ENCODE data around the gene PRRG2.
A peak's percentile ranks its signal among the peaks of the same experiment; 100 is the strongest.
"Not testable (repeated sequence)": the region's sequence is repeated elsewhere in the genome, so short reads cannot be mapped to it uniquely, and the experiment has no call there.

PRRG2 gene

DNA sequence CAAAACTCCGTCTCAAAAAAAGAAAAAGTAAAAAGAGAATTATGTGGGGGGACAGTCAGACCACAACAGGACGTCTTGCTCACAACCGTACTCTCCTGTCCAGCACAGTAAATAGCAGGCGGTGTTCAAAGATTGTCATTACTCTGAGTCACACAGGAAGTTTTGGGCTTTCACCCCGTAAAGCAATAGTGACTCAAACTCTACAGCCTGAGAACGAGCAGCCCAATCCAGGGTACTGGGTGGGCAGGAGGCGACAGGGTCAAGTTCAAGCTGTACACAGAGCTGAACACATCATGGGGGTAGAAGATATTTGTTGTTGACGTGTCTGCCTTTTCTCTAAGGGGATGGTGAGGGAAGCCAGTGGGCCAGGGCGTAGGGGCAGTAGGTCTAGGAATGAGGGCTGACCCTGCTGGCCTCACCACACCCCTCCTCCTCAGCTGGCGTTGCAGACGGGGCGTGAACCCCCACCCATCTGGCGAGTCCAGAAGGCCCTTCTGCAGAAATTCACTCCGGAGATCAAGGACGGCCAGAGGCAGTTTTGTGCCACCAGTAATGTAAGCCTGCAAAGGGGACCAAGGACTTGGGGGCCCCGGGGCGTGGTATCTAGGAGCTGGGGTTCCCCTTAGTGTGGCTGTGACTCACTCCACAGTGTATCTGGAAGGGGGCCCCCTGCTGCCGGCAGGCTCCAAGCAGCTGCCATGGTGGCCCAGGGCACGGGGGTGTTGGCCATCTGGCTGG, 33.1 kb downstream of the PRRG2 start:
- DNase-seq, result no peak

DNA sequence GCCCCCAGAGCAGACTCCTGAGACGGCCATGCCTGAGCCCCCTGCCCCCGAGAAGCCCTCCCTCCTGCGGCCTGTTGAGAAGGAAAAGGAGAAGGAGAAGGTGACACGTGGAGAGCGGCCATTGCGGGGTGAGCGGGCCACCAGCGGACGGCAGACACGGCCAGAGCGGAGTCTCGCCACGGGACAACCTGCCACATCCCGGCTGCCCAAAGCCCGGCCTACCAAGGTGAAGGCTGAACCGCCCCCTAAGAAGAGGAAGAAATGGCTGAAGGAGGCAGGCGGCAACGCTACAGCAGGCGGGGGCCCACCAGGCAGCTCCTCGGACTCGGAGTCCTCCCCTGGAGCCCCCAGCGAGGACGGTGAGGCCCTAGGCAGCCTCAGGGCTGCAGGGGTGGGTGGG, 34.7 kb downstream of the PRRG2 start:
- no peak for DNase-seq

- no peak for DNase-seq
These were observed 35.4 kb downstream of the PRRG2 start for GRCh38 chr19:49616532-49616931.

DNA sequence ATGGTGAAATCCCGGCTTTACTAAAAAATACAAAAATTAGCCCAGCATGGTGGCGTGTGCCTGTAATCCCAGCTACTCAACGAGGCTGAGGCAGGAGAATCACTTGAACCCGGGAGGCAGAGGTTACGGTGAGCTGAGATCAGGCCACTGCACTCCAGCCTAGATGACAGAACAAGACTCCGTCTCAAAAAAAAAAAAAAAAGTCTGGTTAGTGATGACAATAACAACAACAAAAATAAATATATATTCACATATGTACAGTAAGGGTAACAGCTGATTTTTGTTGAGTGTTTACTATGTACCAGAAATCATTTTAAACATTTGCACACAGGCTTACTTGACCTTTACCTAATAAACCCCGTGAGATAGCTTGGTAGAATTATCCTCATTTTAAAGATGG, 35.8 kb downstream of the PRRG2 start:
- DNase-seq, result no peak

DNA sequence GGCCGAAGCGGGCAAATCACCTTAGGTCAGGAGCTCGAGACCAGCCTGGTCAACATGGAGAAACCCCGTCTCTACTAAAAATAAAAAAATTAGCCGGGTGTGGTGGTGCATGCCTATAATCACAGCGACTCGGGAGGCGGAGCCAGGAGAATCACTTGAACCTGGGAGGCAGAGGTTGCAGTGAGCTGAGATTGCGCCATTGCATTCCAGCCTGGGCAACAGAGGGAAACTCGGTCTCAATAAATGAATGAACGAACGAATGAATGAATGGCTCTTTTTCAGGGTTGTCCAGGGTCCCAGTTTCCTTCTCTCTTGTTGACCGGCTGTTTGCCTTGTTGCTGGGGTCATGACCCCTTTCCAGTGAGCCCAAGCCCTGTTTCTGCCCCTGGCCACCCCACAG, 36.7 kb downstream of the PRRG2 start:
- DNase-seq, result not testable (repeated sequence)

DNA sequence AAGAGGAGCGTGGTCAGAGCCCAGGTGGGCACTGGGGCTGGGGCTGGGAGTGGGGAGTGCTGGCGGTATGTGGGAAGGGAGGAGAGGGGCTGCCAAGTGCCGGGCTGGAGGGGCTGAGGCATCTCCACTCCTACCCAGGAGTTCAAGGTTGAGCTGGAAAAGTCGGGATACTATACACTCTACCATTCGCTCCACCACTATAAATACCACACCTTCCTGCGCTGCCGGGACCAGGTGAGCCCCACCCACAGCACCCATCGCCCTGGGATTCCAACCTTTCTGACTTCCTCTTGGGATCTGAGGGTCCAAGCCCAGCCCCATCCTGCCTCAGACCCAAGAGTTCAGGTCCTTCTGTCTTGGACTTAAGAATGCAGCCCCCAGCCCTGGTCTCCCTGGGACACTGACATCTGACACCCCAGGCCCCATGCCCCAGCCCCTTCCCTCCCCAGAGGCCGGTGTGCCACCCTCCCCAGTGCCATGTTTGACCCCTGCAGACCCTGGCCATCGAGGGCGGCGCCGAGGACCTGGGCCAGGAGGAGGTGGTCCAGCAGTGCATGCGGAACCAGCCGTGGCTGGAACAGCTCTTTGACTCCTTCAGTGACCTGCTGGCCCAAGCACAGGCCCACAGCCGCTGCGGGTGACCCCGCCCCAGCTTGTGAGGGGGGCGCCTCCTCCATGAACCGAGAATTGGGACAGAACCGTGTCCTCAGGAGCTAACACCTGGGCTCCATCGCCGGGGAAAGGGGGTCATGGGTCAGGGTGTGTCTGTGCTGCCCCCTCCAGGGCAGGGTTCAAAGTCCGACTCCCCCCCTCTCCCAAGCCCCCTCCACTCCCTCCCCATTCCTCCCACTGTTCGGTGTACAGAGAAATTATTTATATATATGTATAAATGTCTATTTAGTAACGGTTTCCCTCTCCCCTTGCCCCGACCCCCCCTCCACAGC, 44.1 kb downstream of the PRRG2 start:
- DNase-seq, result no peak

DNA sequence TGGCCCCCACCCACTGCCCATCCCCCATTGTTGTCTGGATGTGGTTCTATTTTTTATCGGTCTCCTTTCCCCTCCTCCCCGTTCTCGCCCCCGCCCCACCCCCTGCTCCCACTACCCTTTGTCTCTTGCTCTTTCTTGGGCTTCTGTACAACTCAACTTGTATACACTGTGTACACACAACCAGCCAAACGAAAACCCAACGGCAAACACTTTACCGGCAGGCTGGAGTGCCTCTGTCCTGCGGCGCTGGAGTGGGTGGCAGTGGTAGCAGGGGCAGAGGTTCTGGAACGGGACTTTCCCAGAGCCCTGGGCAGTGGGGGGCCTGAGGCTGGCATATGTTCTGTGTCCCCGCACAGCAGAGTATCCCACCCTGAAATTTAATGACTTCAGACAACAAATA, 45.1 kb downstream of the PRRG2 start:
- DNase-seq, result no peak

GRCh38 chr19:49629659-49630058, 48.5 kb downstream of the PRRG2 start:
- no peak for DNase-seq

GRCh38 chr19:49631014-49631588, 50.0 kb downstream of the PRRG2 start:
- DNase-seq, result no peak

DNA sequence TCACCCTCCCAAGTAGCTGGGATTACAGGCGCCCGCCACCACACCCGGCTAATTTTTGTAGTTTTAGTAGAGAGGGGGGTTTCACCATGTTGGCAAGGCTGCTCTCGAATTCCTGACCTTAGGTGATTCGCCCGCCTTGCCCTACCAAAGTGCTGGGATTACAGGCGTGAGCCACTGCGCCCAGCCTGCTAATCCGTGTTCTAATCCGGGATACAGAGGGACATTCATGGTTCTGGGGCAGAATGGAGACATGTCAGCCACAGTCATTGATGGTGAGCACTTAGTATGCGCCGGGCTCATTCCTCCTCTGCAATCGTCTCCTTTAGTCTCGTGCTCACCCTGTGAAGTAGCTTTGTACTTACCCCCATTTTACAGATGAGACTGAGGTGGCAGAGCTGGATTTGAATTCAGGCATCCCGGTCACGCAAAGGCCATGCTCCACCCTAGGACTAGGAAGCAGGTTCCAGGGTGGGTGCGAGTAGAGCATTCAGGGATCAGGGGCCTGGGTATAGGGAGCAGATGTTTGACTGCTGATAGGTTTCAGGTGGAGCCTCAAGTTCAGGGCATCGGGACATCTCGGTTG, 50.6 kb downstream of the PRRG2 start:
- no peak for DNase-seq

- no peak for DNase-seq
These were observed 51.5 kb downstream of the PRRG2 start for GRCh38 chr19:49632576-49632975.

GRCh38 chr19:49633273-49633672, 52.2 kb downstream of the PRRG2 start:
- DNase-seq, result not testable (repeated sequence)

DNA sequence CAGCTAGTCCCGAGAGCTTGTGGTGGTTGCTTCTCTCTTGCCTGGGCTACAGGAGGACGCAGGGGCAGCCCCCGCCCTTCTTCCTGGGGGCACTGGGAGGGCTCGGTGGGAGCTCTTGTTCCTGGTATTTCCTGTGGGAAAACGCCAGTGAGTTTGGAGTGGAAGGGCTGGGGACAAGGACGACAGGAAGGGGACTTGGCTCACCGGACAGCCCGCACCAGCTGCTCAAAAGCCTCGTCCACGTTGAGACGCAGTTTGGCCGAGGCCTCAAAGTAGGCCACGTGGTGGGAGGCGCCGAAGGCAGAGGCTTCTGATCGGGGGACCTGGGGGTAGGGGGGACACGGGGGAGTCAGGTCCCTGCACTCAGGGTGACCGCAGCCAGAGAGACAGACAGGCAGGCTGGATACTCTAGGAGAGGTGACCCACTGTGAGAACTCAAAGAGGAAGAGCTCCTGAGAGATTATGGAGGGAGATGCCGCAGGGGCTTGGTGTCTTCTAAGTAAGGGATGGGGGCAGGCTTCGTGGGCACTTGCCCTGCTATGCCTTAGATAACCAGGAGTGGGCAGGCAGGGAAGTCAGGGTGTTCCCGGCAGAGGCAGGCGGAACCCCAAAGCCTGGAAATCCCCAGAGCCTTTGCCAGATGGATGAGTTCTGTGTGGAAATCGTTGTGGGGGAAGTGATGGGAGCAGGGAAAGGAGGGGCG, 54.6 kb downstream of the PRRG2 start:
- peak; percentile 59 for DNase-seq

- DNase-seq, result peak; percentile 28
These were observed 55.3 kb downstream of the PRRG2 start for GRCh38 chr19:49636233-49636932.

DNA sequence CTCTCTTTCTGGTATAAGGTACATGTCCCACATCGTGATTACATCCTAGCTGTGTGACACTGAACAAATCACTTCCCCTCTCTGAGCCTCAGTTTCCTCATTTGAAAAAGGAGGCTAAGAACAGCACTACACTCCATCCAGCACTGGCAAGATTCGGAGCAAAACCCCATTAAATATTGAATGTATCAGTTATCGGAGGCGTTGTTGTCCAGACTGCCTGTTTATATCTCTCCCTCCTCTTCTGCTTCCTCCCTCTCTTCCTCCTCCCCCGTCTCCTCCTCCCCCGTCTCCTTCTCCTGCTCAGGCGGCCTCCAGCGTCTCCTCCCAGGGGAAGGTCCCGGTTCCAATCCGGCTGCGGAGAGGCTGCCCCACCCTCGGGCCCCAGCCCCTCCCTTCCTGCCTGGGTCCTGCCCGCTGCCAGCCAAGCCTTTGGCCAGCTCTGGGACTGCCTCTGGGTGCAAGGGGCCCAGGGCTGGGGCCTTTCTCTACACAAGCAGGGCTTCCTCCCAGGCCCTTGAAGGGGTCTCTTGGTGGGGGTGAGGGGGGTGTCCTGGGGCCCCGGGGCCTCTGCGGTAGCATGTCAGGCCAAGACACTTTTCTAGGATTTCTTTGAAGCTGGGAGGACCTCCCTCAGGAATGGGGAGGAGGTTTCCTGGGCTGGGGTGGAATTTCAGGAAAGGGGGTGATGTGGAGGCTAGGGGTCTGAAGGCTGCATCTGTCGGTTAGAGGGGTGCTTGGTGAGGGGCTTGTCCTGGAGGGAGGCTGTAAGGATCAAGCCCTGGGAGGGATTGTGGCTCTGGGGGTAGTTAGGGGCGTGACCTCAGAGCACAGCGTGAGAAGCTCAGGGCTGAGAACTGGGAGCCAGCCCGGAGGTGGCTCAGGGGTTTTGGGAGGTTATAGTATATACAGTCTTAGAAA, 57.0 kb downstream of the PRRG2 start:
- DNase-seq, result peak; percentile 39

- DNase-seq, result no peak
These were observed 58.4 kb downstream of the PRRG2 start for GRCh38 chr19:49639401-49640112.

DNA sequence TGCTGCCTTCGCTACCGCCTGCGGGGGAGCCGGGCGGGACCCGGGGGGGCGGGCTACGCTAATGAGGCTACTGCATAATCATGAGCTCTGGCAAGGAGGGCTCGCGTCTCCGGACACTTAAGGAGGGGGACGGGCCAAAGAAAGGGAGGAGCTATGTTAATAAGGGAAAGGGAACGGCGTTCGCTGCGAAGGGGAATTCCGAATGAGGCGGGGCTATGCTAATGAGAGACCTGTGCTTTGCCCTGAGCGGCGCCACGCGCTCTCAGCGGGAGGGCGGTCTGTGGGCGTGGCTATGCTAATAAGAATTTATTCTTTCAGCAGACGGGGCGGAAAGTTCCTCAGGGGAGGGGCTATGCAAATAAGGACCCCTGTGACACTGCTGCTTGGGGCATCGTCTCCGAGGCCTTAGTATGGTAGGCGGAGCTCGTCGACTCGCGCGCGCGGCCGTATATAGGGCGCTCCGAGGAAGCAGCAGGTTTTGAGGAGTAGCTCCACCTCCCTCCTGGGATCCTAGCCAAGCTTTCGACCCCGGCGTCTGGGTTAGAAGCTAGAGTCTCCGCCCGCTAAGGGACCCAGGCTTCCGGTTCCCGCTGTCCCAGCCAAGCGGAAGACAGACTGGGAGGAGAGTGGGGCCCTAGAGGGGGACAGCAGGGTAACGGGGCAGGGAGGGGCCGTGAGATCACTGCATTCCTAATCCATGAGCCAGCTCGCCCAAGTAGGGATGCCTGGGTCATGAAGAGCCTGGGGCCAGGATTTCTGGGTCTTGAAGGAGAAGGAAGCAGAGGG, 59.2 kb downstream of the PRRG2 start, which contains the start of gene RRAS:
Gene RRAS (minus strand): TSS at position 31 of the 786 bp plus-strand sequence. CDS start 45 bp downstream, outside the sequence.
- DNase-seq, result peak; percentile 100
